AG09319 (cell line): ENCODE results near the gene BIRC6.
A peak's percentile ranks its signal among the peaks of the same experiment; 100 is the strongest.

ENCODE experiments used
- DNase-seq: peaks from one replicate; pipeline ENCODE4 v3.0.0-alpha.2; 2010; ENCODE audit warnings: low read depth; ENCODE audit errors: extremely low read depth
- CTCF ChIP-seq: IDR thresholded peaks from 2 replicates; pipeline ENCODE4 v1.5.1; 2011; ENCODE audit warnings: low read depth, mild to moderate bottlenecking, inconsistent platforms, low read length, moderate library complexity

BIRC6 gene

DNA sequence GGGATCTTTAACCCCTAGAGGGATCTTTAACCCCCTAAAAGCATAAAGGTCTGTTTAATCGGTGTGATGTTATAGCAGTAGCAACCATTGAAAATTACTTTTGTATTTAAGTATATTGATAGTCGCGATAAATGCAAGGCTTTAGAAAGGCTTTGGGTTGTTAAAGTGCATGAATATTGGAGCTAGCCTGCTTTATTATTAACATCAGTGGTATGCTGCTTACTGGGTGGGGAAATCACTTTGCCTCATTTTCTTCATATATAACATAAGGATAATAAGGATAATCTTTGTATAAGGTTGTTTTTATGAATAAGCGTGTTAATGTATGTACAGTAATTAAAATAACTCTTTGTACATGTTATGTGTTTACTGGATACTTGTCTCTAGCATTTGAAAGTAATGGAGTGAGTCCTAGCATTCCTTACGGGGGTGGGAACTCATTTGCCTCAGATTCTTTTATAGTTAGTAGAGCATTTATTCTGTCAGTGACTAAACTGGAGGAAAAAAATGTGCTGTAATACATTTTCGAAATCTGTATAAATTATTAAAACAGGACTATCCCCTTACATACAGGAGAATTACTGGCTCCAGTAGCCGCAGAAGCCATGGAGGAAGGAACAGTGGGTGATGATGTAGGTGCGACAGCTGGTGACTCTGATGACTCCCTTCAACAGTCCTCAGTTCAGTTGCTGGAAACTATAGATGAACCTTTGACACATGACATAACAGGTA, 122.2 kb downstream of the BIRC6 start:
- TF ChIP-seq CTCF: no peak
- DNase-seq: peak; percentile 16

- TF ChIP-seq CTCF: no peak
- no peak for DNase-seq
Measured at GRCh38 chr2:32479993-32480392, 123.2 kb downstream of the BIRC6 start.

GRCh38 chr2:32482471-32482870, 125.6 kb downstream of the BIRC6 start:
- no peak for TF ChIP-seq CTCF
- DNase-seq: no peak

GRCh38 chr2:32484937-32485336, 128.1 kb downstream of the BIRC6 start:
- peak; percentile 67 for DNase-seq
- TF ChIP-seq CTCF: no peak

DNA sequence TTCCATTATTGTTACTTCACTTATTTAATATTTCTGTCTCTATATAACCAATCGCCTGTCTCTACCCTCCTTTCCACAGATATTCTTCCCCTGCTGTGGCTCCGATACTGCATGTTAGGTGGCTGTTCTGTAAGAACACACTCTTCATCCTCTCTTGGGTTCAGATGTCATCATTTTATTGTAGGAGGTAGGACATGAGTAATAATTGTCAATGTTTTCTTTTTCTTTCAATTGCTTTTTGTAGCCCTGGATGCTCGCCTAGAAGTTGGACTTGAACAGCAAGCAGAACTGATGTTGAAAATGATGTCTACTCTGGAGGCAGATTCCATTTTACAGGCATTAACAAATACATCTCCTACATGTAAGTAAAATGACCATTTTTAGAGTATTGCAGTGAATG, 128.6 kb downstream of the BIRC6 start:
- TF ChIP-seq CTCF: no peak
- DNase-seq: no peak

DNA sequence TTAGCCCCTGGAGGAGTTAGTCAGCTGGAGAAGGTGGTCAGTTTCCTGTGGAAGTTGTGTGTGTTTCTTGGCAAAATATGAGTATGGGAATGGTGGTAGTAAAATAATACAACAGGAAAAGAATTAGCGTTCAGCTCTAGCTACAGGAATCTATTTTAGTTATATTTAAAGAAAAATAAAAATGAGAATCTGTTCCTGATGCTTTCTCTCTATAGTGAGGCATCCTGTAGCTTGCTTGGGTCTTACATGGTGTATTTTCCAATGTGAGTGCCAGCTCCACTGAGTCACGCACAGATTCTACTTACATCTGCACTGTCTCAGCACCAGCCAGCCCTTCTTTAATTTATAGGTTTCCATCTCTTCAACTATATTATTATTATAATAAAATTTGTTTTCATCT, 132.2 kb downstream of the BIRC6 start:
- TF ChIP-seq CTCF: no peak
- no peak for DNase-seq

GRCh38 chr2:32491346-32491745, 134.5 kb downstream of the BIRC6 start:
- no peak for DNase-seq
- no peak for TF ChIP-seq CTCF
